BLaER1 treated with 17β-estradiol and CSF1 and Interleukin-3, amounts not matched to agents 10 nM and 100 nM (cell line): Measurements from ENCODE around the gene PBXIP1.

Experiments used
- H3K27ac ChIP-seq, 11 experiments: shearing (Covaris generic); formaldehyde crosslinking; 2 replicates each; pipeline ENCODE4 v1.8.1; 2022
- H3K27me3 ChIP-seq, 11 experiments: shearing (Covaris generic); formaldehyde crosslinking; 2 replicates each; pipeline ENCODE4 v1.8.1; 2022
- H3K36me3 ChIP-seq, 11 experiments: shearing (Covaris generic); formaldehyde crosslinking; 2 replicates each; pipeline ENCODE4 v1.8.1; 2022
- H3K4me1 ChIP-seq, 10 experiments: shearing (Covaris generic); formaldehyde crosslinking; 2 replicates each; pipeline ENCODE4 v1.8.1; 2022
- H3K4me2 ChIP-seq, 11 experiments: shearing (Covaris generic); formaldehyde crosslinking; 2 replicates each; pipeline ENCODE4 v1.8.1; 2022
- H3K4me3 ChIP-seq, 10 experiments: shearing (Covaris generic); formaldehyde crosslinking; 2 replicates each; pipeline ENCODE4 v1.8.1; 2022
- H3K9ac ChIP-seq, 11 experiments: shearing (Covaris generic); formaldehyde crosslinking; 2 replicates each; pipeline ENCODE4 v1.8.1; 2022
- H3K9me3 ChIP-seq, 11 experiments: shearing (Covaris generic); formaldehyde crosslinking; replicated peaks in 1 of 11; 2 replicates each; pipeline ENCODE4 v1.8.1; 2022
- H4K20me1 ChIP-seq, 11 experiments: shearing (Covaris generic); formaldehyde crosslinking; 2 replicates each; pipeline ENCODE4 v1.8.1; 2022
- Cebpa-rat ChIP-seq, 11 experiments: shearing (Covaris generic); IDR thresholded peaks; 2 replicates each; pipeline ENCODE4 v1.8.1; 2022

The PBXIP1 gene

DNA sequence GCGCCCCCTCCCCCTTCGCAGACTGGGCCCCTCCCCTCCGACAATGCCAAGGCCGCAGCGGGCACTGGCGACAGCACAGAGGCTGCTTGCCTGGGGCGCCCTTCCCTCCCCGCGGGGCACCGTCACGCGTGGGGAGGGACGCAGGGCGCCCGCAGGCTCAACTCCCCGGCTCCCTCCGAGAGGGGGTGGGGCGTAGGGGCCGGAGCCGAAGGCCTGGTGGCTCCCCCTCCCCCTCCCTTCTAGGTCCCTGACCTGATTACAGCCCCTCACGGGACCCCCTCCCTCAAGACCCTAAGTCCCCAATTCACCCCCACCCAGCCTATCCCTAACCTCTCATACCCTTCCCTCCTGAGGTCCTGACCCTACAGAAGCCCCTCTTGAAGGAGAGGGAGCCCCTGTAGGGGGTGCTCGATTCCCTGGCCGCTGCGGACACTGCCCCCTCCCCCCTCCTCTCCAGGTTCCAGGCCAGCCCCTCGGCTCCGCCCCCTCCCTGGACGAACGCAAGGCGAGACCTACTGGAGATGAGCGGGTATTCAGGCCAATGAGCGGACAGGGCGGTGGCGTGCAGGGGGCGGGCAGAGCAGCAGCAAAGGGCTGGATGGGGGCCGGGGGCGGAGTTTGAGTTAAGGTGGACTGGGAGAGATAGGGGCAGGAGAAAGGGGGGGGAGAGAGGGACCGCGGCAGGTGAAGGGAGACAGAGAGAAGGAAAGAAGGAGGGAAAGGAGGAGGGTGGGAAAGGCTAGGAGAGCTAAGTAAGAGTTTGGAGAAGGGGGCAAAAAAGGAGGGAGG, 46.0 kb upstream of the PBXIP1 start:
- peak overlapping the region; percentile 68 to 90 (median 85); a peak in 20 of 22 replicates for H3K27ac ChIP-seq
- TF ChIP-seq Cebpa-rat (IDR thresholded peaks at IDR 0.05) = no peak

DNA sequence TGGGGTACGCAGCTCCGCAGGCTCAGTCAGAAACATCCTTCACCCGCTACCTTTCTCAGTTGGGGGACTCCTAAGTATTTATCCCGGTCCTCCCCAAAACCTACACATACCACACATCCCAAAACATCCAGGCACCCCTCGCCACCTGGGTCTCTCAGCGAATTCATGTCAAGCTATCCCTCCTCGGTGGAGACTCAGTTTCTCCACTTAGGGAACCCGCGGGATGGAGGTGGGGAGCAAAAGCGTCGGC, 45.5 kb upstream of the PBXIP1 start:
- peaks cover 0 to 8% (median 0%) of the 10 kb centered on the region in 11 experiments; a peak in 2 of 22 replicates for H4K20me1 ChIP-seq
- peak overlapping the region; percentile 68 to 90 (median 85) for H3K27ac ChIP-seq
- TF ChIP-seq Cebpa-rat (IDR thresholded peaks at IDR 0.05) = no peak
- H3K4me2 ChIP-seq = peak overlapping the region; percentile 91 to 100 (median 99)
- H3K36me3 ChIP-seq = no peaks in the 10 kb centered on the region
- H3K9ac ChIP-seq = peak overlapping the region; percentile 74 to 87 (median 83)
- peak overlapping the region; percentile 63 to 96 (median 72) for H3K4me3 ChIP-seq
- H3K9me3 ChIP-seq = no peaks in the 10 kb centered on the region
- peaks cover 54 to 72% (median 68%) of the 10 kb centered on the region in 10 experiments for H3K4me1 ChIP-seq
- H3K27me3 ChIP-seq = no peaks in the 10 kb centered on the region

More for the DNA sequence above, 46.0 kb upstream of the PBXIP1 start:
- no peaks in the 10 kb centered on the region for H3K27me3 ChIP-seq
- H3K4me3 ChIP-seq = peak overlapping the region; percentile 63 to 96 (median 72)
- peaks cover 54 to 72% (median 68%) of the 10 kb centered on the region in 10 experiments for H3K4me1 ChIP-seq
- no peaks in the 10 kb centered on the region for H3K36me3 ChIP-seq
- H3K9ac ChIP-seq = peak overlapping the region; percentile 74 to 87 (median 83)
- H3K9me3 ChIP-seq = no peaks in the 10 kb centered on the region
- H4K20me1 ChIP-seq = peaks cover 0 to 8% (median 0%) of the 10 kb centered on the region in 11 experiments; a peak in 2 of 22 replicates
- peak overlapping the region; percentile 91 to 100 (median 99) for H3K4me2 ChIP-seq

DNA sequence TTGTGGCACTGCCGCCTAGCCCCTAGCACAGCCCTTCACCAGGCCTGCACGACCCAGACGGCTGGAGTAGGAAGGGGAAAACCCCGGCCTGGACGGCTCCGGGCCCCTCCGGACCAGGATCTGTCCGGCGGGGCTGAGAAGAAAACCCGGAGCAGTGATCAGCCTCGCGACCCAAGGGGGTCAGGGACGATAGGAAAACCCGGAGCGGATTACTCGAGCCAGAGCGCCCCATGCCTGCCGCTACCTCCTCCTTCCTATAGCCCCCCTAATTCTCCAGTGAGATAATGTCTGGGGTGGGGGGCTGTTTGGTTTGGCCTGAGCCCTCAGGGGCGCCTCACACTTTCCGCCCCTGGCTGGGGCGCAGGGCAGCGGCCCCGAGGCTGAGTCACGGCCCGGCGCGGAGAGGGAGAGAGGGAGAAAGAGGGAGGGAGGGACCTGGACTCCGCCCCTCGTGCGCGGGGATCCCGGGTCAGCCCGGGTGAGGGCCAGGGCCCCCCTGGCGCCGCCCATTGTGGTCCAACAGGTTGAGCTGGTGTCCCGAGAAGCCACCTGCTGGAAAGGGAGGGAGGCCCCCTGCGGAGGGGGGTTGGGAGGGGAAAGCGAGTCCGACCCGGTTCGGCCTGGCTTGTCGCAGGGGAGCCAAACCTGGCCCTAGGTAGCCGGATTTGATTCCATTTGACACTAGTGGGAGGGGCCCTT, 45.0 kb upstream of the PBXIP1 start:
- peak overlapping the region; percentile 91 to 100 (median 99) for H3K4me2 ChIP-seq
- H4K20me1 ChIP-seq = peaks cover 0 to 8% (median 0%) of the 10 kb centered on the region in 11 experiments; a peak in 2 of 22 replicates
- H3K4me3 ChIP-seq = peak overlapping the region; percentile 63 to 96 (median 72)
- no peaks in the 10 kb centered on the region for H3K9me3 ChIP-seq
- TF ChIP-seq Cebpa-rat (IDR thresholded peaks at IDR 0.05) = no peak
- H3K4me1 ChIP-seq = peaks cover 54 to 71% (median 68%) of the 10 kb centered on the region in 10 experiments
- H3K27me3 ChIP-seq = no peaks in the 10 kb centered on the region
- peak overlapping the region; percentile 68 to 90 (median 85) for H3K27ac ChIP-seq
- H3K36me3 ChIP-seq = no peaks in the 10 kb centered on the region
- peak overlapping the region; percentile 74 to 87 (median 83) for H3K9ac ChIP-seq

DNA sequence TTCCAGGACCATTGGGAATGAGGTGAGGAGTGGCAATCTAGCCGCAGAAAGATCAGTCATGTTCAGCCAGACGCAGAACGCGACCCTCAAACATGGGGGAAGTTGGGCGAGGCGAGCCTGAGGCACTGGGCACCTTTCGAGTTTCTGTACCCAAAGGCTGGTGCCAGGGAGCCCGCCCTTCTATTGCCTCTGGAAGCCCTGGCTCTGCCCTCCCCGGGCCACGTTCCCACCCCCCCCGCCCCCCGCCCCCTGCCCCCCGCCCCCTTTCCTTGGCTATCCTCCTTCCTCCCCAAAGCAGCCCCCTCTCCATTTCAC, 44.5 kb upstream of the PBXIP1 start:
- peak overlapping the region; percentile 68 to 90 (median 85); a peak in 21 of 22 replicates for H3K27ac ChIP-seq
- H3K27me3 ChIP-seq = no peaks in the 10 kb centered on the region
- peak overlapping the region; percentile 74 to 87 (median 83) for H3K9ac ChIP-seq
- no peak for TF ChIP-seq Cebpa-rat (IDR thresholded peaks at IDR 0.05)
- H3K4me2 ChIP-seq = peak overlapping the region; percentile 91 to 100 (median 99)
- H3K9me3 ChIP-seq = no peaks in the 10 kb centered on the region
- H3K36me3 ChIP-seq = no peaks in the 10 kb centered on the region
- H3K4me1 ChIP-seq = peaks cover 54 to 71% (median 64%) of the 10 kb centered on the region in 10 experiments
- H4K20me1 ChIP-seq = peaks cover 0 to 8% (median 0%) of the 10 kb centered on the region in 11 experiments; a peak in 2 of 22 replicates
- peak overlapping the region; percentile 63 to 96 (median 72) for H3K4me3 ChIP-seq

DNA sequence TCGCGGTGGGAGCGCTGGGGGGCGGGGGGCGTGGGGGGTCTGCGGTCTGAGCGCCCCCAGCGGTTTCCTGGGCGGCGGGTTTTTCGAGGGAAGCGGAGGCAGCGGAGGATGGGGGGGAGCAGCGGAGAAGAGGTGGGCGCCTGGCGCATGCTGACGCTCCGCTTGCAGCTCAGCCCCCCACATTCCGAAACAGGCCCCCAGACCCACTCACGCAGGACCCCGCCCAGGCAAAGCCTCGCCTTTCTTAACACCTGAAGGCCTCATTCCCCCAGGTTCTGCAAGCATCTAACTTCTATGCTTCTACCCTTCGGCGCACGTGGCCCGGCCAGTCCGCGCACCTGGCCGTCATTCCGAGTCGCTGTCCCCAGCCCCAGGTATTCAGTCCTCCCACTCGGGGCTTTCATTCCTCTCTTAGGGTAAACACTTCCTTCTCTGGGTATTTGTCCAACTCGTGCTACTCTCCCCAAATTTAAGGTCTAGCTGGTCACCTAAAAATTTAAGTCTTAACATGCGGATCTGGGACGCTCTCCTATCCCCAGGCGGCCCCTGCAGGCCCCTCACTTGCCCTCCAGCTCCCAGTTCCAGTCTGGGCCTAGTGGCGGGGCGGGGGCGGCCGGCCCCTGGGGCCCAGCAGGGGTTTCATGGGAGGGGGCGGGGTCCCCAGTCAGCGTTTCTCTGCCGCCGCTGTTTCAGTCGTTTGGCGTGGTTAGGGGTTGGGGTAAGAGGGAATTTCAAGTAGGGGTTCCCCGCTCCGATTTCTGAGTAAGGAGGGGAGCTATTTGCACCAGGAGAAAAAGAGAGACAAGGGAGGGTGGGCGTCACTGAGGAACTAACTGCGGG, 43.9 kb upstream of the PBXIP1 start:
- no peaks in the 10 kb centered on the region for H3K9me3 ChIP-seq
- peak overlapping the region; percentile 50 to 84 (median 73) for H3K9ac ChIP-seq
- peak overlapping the region; percentile 45 to 90 (median 64); a peak in 20 of 22 replicates for H3K27ac ChIP-seq
- peaks cover 0 to 8% (median 0%) of the 10 kb centered on the region in 11 experiments; a peak in 2 of 22 replicates for H4K20me1 ChIP-seq
- no peak for TF ChIP-seq Cebpa-rat (IDR thresholded peaks at IDR 0.05)
- H3K4me2 ChIP-seq = peak overlapping the region; percentile 91 to 100 (median 99)
- peak overlapping the region; percentile 63 to 96 (median 72) for H3K4me3 ChIP-seq
- no peaks in the 10 kb centered on the region for H3K27me3 ChIP-seq
- no peaks in the 10 kb centered on the region for H3K36me3 ChIP-seq
- H3K4me1 ChIP-seq = peaks cover 54 to 71% (median 63%) of the 10 kb centered on the region in 10 experiments

DNA sequence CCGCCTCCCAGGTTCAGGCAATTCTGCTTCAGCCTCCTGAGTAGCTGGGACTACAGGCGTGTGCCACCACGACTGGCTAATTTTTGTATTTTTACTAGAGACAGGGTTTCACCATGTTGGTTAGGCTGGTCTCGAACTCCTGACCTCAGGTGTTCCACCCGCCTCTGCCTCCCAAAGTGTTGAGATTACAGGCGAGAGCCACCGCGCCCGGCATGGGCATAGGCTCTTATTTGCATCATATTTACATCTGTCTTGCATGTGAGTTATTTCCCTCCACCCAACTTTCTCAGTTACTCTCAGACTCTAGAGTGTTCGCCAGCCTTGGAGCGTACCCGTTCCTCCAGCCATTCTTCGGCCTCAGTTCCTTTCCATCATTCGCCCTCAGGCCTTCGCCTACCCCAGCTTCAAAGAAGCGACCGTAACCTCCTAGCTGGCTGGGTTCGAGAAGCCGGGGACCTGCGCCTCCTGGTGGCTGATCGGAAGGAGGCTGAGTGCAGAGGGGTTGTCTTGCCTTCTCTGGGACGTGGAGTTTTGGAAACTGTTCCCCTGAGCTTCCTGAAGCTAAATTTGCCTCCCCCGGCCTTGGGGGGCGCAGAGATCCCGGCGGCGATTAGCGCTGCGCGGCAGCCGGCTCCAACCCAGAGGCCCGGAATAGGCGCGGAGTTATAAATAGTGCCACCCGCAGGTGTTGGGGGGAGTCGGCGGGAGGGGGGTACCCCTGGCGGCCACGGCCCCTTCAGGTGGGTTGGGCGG, 43.1 kb upstream of the PBXIP1 start:
- Histone ChIP-seq H3K9ac (peak overlapping the region in 9 of 11 experiments; percentile 13 to 84 (median 58); a peak in 13 of 22 replicates), H3K4me3 (peak overlapping the region; percentile 44 to 96 (median 72); a peak in 18 of 20 replicates), H4K20me1 (peaks cover 0 to 8% (median 0%) of the 10 kb centered on the region in 11 experiments; a peak in 2 of 22 replicates), H3K27ac (peak overlapping the region in 3 of 11 experiments; percentile 27 to 43 (median 30); a peak in 4 of 22 replicates), H3K36me3 (no peaks in the 10 kb centered on the region), H3K9me3 (no peaks in the 10 kb centered on the region), H3K27me3 (no peaks in the 10 kb centered on the region), H3K4me1 (peaks cover 54 to 71% (median 63%) of the 10 kb centered on the region in 10 experiments), H3K4me2 (peak overlapping the region; percentile 91 to 100 (median 99))
- TF ChIP-seq Cebpa-rat (IDR thresholded peaks at IDR 0.05) = no peak

DNA sequence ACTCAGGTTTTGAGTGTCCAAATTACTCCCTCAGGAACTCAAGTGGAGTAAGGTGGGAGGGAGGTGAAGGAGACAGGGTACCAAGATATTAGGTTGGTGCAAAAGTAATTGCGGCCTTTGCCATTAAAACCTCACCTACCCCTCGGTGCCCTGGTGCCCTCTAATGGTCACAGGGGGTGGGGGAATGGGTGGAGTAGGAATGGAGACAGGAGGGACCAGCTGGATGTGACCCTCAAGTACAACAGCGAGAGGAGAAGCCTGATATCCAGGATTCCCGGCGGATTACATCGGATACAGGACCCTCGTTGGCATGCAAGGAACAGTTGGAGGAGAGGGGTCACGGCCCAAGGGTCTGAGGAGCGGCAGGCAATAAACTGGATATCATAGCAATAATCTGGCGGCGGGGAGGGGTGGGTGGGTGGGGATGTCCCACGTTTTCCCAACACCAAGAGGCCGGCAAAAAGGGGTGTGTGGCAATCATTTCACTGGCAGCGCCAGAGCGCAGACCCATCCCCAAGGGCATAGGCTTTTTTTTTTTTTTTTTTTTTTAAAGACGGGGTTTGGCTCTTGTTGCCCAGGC, 42.4 kb upstream of the PBXIP1 start:
- Histone ChIP-seq H3K36me3 (no peaks in the 10 kb centered on the region), H3K9me3 (no peaks in the 10 kb centered on the region), H3K4me3 (peak overlapping the region in 2 of 10 experiments; percentile 67 to 81; a peak in 4 of 20 replicates), H3K4me2 (peak overlapping the region; percentile 91 to 100 (median 99)), H3K27me3 (no peaks in the 10 kb centered on the region), H3K4me1 (peaks cover 60 to 76% (median 70%) of the 10 kb centered on the region in 10 experiments), H3K9ac (peak overlapping the region in 2 of 11 experiments; percentile 34 to 58; a peak in 5 of 22 replicates), H4K20me1 (peaks cover 0 to 8% (median 0%) of the 10 kb centered on the region in 11 experiments; a peak in 2 of 22 replicates), H3K27ac (peak overlapping the region in 1 of 11 experiments; percentile 30; a peak in 2 of 22 replicates)
- no peak for TF ChIP-seq Cebpa-rat (IDR thresholded peaks at IDR 0.05)
